ENCODE results near the gene MROH8.
A peak's percentile ranks its signal among the peaks of the same experiment; 100 is the strongest.
"Not testable (repeated sequence)": the region's sequence is repeated elsewhere in the genome, so short reads cannot be mapped to it uniquely, and the experiment has no call there.

Gene MROH8

DNA sequence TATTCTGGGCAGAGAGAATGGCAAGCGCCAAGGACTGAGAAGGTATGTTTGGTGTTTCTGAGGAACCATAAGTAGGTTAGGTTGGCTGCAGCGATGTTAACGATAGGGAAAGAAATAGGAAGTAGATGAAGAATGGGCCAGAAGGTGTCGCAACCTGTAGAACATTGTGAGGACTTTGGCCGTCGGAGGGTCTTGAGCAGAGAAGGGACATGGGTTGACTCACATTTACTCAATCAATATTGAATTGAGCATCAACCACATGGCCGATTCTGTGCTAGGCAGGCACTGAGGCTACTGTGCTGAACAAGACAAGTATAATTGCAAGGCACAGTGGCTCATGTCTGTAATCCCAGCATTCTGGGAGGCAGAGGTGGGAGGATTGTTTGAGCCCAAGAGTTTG, 27.1 kb downstream of the MROH8 start:
- DNase-seq = no peak

DNA sequence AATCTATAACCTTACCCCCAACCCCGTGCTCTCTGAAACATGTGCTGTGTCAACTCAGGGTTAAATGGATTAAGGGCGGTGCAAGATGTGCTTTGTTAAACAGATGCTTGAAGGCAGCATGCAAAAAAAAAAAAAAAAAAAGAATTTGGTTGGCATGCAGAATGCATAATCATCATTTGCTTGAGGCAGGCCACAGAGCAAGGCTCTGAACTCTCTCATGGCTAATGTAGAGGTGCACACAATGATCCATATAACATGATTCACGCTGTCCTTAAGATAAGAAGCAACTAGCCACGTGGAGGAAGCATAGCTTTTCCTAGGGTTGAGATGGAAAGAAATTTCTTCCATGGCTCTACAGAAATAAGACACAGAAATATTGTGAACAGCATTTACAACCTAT, 27.8 kb downstream of the MROH8 start:
- no peak for DNase-seq

DNA sequence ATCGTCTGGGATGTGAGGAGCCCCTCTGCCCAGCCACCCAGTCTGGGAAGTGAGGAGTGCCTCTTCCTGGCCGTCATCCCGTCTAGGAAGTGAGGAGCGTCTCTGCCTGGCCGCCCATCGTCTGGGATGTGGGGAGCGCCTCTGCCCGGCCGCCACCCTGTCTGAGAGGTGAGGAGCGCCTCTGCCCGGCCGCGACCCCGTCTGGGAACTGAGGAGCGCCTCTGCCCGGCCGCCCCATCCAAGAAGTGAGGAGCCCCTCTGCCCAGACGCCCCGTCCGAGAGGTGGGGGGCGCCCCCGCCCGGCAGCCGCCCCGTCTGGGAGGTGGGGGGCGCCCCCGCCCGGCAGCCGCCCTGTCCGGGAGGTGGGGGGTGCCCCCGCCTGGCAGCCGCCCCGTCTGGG, 28.5 kb downstream of the MROH8 start:
- DNase-seq = not testable (repeated sequence)

DNA sequence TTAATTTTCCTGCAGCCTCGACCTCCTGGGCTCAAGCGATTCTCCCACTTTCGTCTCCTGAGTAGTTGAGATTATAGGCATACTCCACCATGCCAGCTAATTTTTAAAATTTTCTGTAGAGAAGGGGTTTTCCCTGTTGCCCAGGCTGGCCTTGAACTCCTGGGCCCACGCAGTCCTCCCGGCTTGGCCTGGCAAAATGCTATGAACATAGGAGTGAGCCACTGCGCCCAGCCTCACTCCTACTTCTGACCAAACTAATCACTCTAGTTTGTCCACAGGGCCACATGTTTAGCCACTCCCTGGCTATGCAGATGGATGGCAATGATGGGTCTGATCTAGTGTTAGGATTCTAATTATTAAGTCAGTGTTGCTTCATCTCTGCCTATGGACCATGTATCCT, 32.1 kb downstream of the MROH8 start:
- no peak for DNase-seq

DNA sequence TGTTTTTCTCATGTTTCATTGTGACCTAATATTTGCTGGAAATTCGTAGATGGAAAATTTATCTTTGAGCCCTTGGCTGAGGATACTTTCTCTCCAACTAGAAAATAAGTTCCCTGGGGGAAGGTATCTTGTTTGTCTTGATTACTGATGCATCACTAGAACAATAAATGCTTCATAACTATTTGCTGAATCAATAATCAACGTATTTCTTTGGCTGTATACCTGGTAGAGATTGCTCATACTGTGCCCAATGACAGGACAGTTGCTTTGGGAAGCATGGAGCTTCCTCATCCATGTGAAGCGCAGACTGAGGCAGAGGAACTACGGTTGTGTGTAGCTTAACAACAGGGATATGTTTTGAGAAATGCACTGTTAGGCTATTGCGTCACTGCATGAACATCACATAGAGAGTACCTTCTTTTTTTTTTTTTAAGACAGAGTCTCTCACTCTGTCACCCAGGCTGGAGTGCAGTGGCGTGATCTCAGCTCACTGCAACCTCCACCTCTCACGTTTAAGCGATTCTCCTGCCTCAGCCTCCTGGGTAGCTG, 34.4 kb downstream of the MROH8 start:
- no peak for DNase-seq

DNA sequence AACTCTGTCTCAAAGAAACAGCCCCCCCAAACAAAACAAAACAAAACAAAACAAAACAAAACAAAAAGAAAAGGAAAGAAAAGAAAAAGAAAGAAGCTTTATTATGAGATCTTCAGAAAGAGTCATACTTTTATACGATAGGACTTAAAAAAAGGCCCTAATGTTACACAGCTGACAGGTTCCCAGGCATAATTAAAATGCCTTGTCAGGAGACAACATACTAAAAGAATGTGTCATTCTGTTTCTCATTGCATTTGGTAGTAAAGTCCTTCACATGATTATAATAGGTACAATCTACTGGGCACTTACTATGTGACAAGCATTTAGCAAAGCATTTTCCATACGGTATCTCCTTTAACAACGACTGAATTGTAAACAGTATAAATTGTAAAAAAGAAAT, 36.6 kb downstream of the MROH8 start:
- DNase-seq = no peak

DNA sequence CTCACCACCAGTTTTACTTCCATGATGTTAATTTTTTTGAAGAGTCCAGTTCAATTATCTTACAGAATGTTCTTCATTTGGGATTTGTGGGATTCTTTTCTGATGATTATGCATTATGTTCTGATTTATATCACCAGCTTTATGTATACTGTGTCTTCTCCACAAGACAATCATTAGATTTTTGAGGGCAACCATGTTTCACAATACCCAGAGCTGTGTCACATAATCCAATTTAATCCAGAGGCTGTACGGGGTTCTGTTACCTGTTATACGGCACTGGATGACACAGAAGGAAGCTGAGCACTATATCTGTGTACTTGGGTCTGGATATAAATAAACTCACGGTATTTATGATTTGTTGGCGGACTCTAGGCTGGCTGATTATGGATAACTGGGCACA, 41.8 kb downstream of the MROH8 start:
- DNase-seq = no peak

DNA sequence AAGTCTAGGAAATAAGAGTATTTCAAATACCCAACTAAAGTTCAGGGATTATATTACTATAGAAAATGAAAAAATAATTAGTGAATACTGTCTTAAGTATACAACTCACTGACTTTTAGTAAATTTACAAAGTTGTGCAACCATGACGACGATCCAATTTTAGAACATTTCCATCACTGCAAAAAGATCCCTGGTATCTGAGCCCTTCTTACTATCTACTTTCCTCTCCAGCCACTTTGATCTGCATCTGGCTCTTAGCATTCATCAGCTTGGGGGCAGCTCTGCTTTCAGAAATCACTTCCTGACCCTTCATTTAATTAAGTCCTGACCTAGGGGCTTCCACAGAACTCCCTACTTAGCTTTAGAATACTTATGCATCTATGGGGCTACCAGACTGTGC, 45.4 kb downstream of the MROH8 start:
- no peak for DNase-seq

DNA sequence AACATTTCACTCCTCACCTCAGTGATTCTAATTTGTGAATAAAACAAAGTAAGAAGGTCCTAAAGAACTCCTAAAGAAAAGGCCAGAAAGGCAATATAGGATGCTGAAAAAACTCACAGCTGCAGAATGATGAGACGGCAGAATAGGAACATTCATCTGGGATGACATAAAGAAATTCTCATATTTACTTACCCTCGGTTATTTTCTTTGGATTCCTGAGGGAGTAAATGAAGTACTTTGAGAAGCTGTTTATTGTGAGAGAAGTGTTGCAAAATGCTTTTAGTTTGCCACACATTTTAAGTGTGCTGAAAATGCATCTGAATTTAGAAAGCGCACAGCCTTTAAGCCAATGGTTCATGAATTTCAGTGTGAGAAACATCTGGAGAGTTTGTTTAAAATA, 47.9 kb downstream of the MROH8 start:
- no peak for DNase-seq

DNA sequence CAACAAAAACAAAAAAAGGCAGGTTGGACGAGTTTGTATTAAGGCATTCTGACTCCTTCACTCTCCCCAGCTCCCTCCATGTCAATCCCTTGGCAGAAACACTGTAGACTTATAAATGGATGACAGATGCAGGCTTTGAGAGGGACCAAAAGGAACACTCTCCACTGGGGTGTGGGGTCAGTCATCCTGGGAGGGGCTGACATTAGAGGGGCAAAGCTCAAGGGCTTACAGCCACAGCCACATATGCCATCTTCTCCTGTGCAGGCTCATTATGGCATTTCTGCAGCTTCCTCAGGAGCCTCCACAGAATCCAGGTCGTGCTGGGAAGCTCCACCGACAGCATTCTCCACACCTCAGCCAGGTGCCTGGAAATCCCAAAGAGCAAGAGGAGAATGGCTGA, 50.5 kb downstream of the MROH8 start:
- DNase-seq = no peak

DNA sequence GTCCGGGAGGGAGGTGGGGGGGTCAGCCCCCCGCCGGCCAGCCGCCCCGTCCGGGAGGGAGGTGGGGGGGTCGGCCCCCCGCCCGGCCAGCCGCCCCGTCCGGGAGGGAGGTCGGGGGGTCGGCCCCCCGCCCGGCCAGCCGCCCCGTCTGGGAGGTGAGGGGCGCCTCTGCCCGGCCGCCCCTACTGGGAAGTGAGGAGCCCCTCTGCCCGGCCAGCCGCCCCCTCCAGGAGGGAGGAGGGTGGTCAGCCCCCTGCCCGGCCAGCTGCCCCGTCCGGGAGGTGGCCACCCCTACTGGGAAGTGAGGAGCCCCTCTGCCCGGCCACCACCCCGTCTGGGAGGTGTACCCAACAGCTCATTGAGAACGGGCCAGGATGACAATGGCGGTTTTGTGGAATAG, 53.1 kb downstream of the MROH8 start:
- not testable (repeated sequence) for DNase-seq

DNA sequence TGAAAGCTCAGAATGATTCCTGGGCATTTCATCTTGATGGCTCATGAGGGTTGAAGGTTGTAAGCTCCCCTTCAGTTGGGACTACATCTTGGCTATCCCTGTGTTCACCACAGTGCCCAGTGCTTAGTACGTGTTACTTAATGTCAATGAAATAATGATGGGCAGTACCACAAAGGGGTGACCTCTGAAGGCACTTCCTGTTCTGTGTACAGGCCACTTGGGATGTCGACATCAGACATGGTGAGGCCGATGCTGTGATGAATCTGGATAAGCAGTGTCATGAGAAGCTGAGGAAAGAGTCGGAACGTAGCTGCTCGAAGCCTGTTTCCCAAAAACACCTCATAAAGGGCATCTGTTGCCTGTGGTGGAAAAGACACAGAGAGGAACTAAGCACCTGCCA, 55.9 kb downstream of the MROH8 start:
- DNase-seq = no peak

DNA sequence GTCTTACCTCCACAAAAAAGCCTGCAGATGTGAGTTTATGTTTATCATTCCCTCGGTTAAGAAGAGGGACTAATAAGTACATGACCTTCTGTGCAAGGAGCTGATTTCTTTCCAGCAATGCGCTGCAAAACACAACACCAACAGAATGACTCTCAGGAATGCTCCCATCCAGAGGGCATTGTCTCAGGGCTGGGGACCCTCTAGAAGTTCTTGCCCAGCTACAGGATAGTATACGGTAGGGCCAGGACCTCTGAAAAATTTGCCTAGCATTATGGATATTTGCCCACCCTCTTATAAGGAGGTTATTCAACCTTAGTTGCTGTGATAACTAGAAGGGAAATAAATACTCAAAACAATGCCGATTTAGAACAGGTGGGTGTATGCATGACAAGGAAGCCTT, 58.9 kb downstream of the MROH8 start:
- no peak for DNase-seq

DNA sequence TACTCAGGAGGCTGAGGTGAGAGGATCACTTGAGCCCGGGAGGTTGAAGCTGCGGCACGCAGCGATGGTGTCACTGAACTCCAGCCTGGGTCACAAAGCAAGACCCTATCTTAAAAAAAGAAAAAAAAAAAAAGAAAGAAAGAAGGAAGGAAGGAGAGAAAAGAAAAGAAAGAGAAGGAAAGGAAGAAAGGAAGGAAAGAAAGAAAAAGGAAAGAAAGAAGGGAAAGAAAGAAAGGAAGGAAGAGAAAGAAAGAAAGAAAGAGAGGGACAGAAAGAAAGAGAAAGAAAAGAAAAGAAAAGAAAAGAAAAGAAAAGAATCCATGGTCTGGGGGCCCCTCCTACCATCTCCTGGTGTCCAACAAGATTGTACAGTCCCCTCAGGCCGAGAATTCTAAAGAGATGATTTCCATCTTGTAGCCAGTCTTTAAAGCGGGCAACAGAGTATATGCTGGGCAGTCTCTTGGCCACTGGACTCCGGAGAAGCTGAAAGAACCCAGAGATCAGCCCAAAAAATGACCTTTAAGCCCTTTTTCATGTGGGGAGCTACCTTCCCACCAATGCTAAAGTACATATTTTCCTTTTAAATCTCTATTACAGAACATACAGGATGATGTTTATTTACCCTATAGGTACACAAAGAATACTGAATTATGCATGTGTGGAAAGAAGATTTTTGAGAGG, 59.9 kb downstream of the MROH8 start:
- no peak for DNase-seq

DNA sequence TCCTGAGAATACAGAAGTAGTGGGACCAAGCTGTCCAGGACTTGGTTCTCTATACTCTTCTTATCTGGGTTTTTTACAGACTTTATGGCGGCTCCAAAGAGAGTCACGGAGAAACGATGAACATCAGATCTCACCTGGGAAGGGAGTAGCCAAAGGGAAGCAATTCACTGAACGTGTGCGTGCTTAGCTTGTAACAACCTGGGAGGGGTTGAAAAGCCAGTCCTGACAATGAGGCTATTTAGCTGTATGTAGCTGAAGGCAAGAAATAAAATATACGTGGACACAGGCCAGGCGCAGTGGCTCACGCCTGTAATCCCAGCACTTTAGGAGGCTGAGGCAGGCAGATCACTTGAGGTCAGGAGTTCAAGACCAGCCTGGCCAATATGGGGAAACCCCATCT, 65.3 kb downstream of the MROH8 start:
- DNase-seq = no peak

DNA sequence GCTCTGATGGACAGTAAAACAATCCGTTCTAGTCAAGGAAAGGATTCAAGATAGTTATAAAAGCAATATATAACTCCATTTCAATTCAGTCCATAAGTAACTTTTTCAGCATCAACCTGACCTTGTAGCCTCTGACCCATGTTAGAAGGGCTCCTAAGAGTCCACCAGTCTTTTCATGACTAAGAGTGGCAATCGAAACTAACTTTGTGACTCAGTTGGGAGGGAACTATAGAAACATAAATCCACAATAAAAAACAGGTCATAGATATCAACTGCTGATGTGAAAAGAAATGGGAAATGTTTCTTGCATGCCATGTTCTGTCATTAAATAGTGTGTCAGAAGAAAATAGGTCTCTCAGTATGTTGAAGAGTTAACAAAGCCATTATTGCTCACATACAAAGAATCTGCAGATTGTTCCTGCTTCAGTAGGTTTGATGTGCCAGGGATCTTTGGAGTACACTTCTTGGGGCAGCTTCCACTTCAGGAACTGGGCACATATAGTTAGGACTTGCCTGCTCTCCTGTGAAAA, 67.4 kb downstream of the MROH8 start:
- no peak for DNase-seq

DNA sequence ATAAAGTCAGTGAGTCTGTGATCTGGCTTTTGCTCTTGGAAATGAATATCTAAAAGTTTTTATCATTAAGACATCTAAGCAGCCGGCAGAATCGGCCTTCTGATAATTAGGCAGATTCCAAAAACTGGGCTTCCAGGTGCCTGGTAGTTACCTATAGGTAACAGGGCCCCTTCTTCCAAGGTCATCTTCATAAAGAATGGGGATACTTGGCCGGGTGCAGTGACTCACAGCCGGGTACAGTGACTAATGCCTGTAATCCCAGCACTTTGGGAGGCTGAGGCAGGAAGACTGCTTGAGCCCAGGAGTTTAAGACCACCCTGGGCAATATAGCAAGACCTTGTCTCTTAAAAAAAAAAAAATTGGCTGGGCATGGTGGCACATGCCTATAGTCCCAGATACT, 70.7 kb downstream of the MROH8 start:
- DNase-seq = no peak

DNA sequence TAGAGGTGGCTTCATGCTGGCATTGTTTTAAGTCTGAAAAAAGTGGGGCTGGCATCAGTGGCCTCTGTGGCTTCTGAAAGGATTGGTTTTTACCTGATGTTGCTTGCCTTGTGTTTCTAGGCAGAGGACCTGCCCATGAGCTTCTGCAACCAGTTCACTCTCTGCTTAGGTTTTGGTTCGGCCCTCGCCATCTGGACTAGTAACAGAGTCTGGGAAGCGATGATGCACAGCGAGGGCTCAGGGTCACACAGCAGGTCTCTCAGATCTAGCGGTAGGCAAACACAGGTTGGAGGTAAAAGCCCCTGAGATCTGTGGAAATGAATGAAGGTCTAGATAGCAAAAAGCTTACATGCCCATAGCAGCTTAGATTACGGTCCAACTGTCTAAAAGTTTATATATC, 76.8 kb downstream of the MROH8 start:
- no peak for DNase-seq

DNA sequence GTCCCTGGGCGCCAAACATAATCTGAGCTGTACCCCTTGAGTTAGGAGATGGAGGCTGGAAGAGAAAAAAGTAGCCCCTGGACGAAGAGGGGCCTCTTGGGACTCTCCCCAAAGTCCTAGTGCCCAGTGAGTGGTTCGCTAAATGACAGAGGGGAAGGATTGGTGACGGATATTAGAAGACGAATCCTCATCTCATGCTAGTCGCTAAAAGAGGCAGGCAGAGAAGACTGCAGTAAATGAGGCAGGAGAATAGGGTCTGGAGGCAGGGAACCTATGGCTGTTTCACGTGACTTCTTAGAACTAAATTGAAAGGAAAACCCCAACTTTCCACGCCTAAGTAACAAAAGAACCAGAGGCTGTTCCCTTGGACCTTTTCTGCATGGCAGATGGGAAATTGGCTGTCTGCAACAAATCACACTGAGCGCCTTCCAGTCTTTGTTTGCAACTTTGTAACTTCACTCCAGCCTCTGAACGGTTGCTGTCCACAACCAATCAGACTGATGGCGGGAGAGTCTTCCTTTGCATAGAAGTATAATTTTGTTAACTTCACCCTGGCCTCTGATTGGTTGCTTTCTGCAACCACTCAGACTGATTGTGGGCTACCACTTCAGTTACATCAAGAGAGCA, 82.8 kb downstream of the MROH8 start:
- no peak for DNase-seq

DNA sequence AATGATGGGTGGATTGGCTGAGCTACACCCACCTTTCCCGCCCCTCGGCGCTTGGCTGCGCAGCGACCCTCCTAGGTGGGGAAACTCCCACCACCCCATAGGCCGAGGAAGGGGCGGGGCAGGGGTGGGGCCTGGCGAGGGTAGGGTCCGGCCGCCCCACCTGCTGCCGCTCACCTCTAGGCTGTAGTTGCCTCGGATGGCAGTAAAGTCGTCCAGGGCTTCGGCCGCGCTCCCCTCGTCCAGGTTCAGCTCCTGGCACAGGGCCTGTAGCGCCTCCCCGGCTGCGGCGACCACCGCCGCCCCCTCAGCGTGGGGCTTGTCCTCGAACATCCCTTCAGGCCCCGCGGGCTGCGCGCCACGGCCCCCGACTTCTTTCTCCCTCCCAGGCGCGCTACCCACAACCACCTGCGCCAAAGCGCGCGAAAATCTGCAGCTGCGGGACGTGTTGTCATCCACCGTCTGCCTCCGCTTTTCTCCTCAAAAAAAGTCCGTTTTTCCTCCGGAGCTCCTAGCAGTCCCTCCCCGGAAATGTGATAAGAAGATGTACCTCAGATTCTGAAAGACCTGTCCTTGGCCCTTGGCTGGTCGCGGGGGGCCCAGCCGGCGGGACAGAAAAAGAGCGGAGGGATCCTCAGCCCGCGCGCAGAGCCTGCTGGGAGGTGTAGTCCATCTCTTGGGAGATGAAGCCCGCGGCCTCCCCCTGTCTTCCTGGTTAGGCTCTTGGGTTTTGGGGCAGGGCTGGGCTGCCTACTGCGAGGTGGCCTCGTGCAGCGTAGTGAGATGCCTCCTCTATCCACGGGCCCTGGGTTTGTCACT, 83.5 kb downstream of the MROH8 start, which contains the start of gene RBL1:
Gene RBL1 (minus strand): TSS at position 399 of the 816 bp plus-strand sequence. CDS start 69 bp downstream, at position 330.
- peak; percentile 65 for DNase-seq

DNA sequence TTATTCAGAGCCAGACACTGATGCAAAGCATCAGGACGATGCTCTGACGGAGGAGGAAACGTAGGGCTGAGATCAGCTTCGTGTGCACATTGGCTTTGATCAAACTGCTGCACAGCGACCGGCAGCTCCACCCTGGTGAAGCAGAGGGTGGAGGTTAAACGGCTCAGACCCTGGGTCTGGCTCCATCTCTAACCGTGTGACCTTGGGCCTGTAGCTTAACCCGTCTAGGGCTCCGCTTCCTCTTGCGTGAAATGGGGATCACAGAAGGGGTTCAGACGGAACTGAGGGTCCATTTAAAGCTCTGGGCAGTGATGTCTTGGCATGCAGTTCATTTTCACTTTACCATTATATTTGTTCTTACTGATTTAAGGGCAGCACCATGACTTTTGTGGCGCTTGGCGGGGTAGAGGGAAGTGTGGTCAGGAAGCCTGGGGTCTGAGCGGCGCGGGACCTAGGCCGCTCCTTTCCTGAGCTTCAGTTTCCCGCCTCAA, 84.2 kb downstream of the MROH8 start:
- no peak for DNase-seq

DNA sequence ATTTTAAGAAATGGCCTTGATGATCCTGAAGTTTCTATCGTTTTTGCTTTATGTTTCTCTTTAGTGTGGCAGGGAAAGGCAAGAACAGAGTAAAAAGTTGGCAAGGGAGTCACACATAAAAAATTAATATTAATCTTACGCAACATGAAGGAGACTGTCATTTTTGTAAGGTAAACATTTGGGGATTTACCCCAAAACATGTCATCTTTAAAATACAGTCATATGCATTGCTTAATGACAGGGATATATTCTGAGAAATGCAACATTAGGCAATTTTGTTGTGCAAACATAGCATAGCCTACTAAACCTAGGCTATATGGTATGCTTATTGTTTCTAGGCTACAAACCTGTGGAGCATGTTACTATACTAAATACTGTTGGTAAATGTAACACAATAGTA, 88.9 kb downstream of the MROH8 start:
- DNase-seq = no peak

DNA sequence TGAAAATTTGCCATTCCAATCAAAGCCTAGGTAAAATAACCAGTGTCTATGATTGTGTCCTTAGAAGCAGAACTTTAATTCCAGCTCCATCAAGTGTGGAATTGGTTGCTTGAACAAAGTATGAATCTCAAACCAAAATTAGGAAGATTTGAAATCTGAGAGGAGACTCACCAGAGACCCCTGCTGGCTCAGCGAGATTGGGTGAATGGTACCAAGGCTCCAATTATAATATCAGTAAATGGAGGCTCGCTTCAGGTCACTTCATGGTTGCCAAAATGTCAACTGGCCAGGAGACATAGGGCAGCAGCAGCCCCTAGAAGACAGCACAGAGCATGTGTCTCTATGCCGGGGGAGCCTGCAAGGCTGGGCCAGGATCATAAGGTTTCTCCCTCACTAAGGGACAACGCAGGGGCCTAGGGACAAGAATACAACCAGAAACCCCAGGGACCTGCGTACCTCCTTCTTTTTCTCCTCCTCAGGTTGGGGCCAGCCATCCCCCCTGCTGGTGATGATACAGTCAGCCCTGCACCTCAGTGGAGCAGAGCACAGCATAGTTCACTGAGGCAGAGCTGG, 97.5 kb downstream of the MROH8 start:
- DNase-seq = no peak
